ENCODE data around the gene TARBP1. TPM values are rescaled to one million over a fixed set of nuclear protein-coding genes. Genes with fewer than 3 reads are reported as not detected.
"Not testable (repeated sequence)": the region's sequence is repeated elsewhere in the genome, so short reads cannot be mapped to it uniquely, and the experiment has no call there.

The TARBP1 gene
- total RNA-seq, 1 donor from 2014 or later, result 60.4 TPM

- H3K36me3 Mint-ChIP-seq (ENCODE audit: insufficient read depth), result peaks cover 12% of the 10 kb centered on the region
- peaks cover 2% of the 10 kb centered on the region for H3K4me1 Mint-ChIP-seq (ENCODE audit: low read depth)
- peaks cover 2% of the 10 kb centered on the region for H3K9me3 Mint-ChIP-seq (ENCODE audit: low read depth)
- no peaks in the 10 kb centered on the region for H3K27me3 Mint-ChIP-seq
- no peak for TF ChIP-seq CTCF (IDR thresholded peaks at IDR 0.05; ENCODE audit: unreplicated experiment)
- DNase-seq (ENCODE audit: low spot score, unreplicated experiment), result no peak
- H3K27ac Mint-ChIP-seq, result no peak overlapping the region
- H3K4me3 Mint-ChIP-seq (ENCODE audit: low read depth), result no peak overlapping the region
Observed at GRCh38 chr1:234393190-234393589, 85.8 kb downstream of the TARBP1 start.

- H3K4me1 Mint-ChIP-seq (ENCODE audit: low read depth), result peaks cover 2% of the 10 kb centered on the region
- H3K9me3 Mint-ChIP-seq (ENCODE audit: low read depth), result peaks cover 2% of the 10 kb centered on the region
- H3K27ac Mint-ChIP-seq, result no peak overlapping the region
- H3K36me3 Mint-ChIP-seq (ENCODE audit: insufficient read depth), result peaks cover 20% of the 10 kb centered on the region
- H3K27me3 Mint-ChIP-seq, result no peaks in the 10 kb centered on the region
- H3K4me3 Mint-ChIP-seq (ENCODE audit: low read depth), result no peak overlapping the region
- no peak for TF ChIP-seq CTCF (IDR thresholded peaks at IDR 0.05; ENCODE audit: unreplicated experiment)
- DNase-seq (ENCODE audit: low spot score, unreplicated experiment), result no peak
Observed at GRCh38 chr1:234388094-234388493, 90.9 kb downstream of the TARBP1 start.

GRCh38 chr1:234386122-234386521, 92.9 kb downstream of the TARBP1 start:
- Mint-ChIP-seq H3K4me1 (ENCODE audit: low read depth) (peaks cover 2% of the 10 kb centered on the region), H3K27me3 (no peaks in the 10 kb centered on the region), H3K36me3 (ENCODE audit: insufficient read depth) (peaks cover 19% of the 10 kb centered on the region), H3K4me3 (ENCODE audit: low read depth) (no peak overlapping the region), H3K9me3 (ENCODE audit: low read depth) (peaks cover 2% of the 10 kb centered on the region), H3K27ac (no peak overlapping the region)
- DNase-seq (ENCODE audit: low spot score, unreplicated experiment), result no peak
- TF ChIP-seq CTCF (IDR thresholded peaks at IDR 0.05; ENCODE audit: unreplicated experiment), result no peak

GRCh38 chr1:234381699-234382555, 97.1 kb downstream of the TARBP1 start:
- no peaks in the 10 kb centered on the region for H3K4me1 Mint-ChIP-seq (ENCODE audit: low read depth)
- no peak for TF ChIP-seq CTCF (IDR thresholded peaks at IDR 0.05; ENCODE audit: unreplicated experiment)
- peak overlapping the region; percentile 17 for H3K27ac Mint-ChIP-seq
- peaks cover 23% of the 10 kb centered on the region for H3K36me3 Mint-ChIP-seq (ENCODE audit: insufficient read depth)
- no peak for DNase-seq (ENCODE audit: low spot score, unreplicated experiment)
- no peaks in the 10 kb centered on the region for H3K27me3 Mint-ChIP-seq
- no peak overlapping the region for H3K4me3 Mint-ChIP-seq (ENCODE audit: low read depth)
- H3K9me3 Mint-ChIP-seq (ENCODE audit: low read depth), result no peaks in the 10 kb centered on the region

- H3K36me3 Mint-ChIP-seq (ENCODE audit: insufficient read depth), result peaks cover 19% of the 10 kb centered on the region
- not testable (repeated sequence) for H3K4me3 Mint-ChIP-seq (ENCODE audit: low read depth); H3K27ac Mint-ChIP-seq; H3K9me3 Mint-ChIP-seq (ENCODE audit: low read depth); DNase-seq (ENCODE audit: low spot score, unreplicated experiment); H3K27me3 Mint-ChIP-seq; H3K4me1 Mint-ChIP-seq (ENCODE audit: low read depth)
Observed at GRCh38 chr1:234379591-234380109, 99.3 kb downstream of the TARBP1 start.

GRCh38 chr1:234375672-234376071, 103.3 kb downstream of the TARBP1 start:
- no peak for TF ChIP-seq CTCF (IDR thresholded peaks at IDR 0.05; ENCODE audit: unreplicated experiment)
- Mint-ChIP-seq H3K9me3 (ENCODE audit: low read depth) (no peaks in the 10 kb centered on the region), H3K36me3 (ENCODE audit: insufficient read depth) (peaks cover 19% of the 10 kb centered on the region), H3K27me3 (no peaks in the 10 kb centered on the region), H3K4me1 (ENCODE audit: low read depth) (peaks cover 16% of the 10 kb centered on the region), H3K4me3 (ENCODE audit: low read depth) (no peak overlapping the region), H3K27ac (no peak overlapping the region)
- DNase-seq (ENCODE audit: low spot score, unreplicated experiment), result no peak

Data from progenitor cell of endocrine pancreas (in vitro differentiated cells).